Neural progenitor cell (in vitro differentiated cells): ENCODE results near the gene SPN. TPM values are rescaled to one million over a fixed set of nuclear protein-coding genes. Genes with fewer than 3 reads are reported as not detected.
"Not testable (repeated sequence)": the region's sequence is repeated elsewhere in the genome, so short reads cannot be mapped to it uniquely, and the experiment has no call there.

ENCODE experiments used
- DNase-seq: peaks from one replicate; pipeline ENCODE4 v3.0.0-alpha.2; 2016; ENCODE audit warnings: low spot score
- H2AFZ ChIP-seq: fragments of 200-600 bp; sonication (generic); replicated peaks from 2 replicates; pipeline ENCODE4 v1.6.1; 2016; ENCODE audit warnings: antibody characterized with exemption
- H3F3A ChIP-seq: fragments of 200-600 bp; sonication (generic); 2 replicates; pipeline ENCODE4 v1.6.1; 2016; ENCODE audit warnings: antibody characterized with exemption, low read depth
- H3K27ac ChIP-seq: fragments of 200-600 bp; sonication (generic); 2 replicates; pipeline ENCODE4 v1.5.1; 2016; ENCODE audit warnings: mild to moderate bottlenecking
- H3K27me3 ChIP-seq: fragments of 200-600 bp; sonication (generic); 2 replicates; pipeline ENCODE4 v1.6.1; 2016; ENCODE audit warnings: mild to moderate bottlenecking, moderate library complexity
- H3K36me3 ChIP-seq: fragments of 200-600 bp; sonication (generic); 2 replicates; pipeline ENCODE4 v1.5.1; 2016
- H3K4me1 ChIP-seq: fragments of 200-600 bp; sonication (generic); 2 replicates; pipeline ENCODE4 v1.6.1; 2016; ENCODE audit warnings: mixed run types
- H3K4me2 ChIP-seq: fragments of 200-600 bp; sonication (generic); 2 replicates; pipeline ENCODE4 v1.6.1; 2016
- H3K4me3 ChIP-seq: fragments of 200-600 bp; sonication (generic); 2 replicates; pipeline ENCODE4 v1.5.1; 2016
- H3K79me2 ChIP-seq: fragments of 200-600 bp; sonication (generic); 2 replicates; pipeline ENCODE4 v1.6.1; 2016; ENCODE audit warnings: low read depth
- H3K9ac ChIP-seq: fragments of 200-600 bp; sonication (generic); 2 replicates; pipeline ENCODE4 v1.6.1; 2016
- H3K9me3 ChIP-seq: fragments of 200-600 bp; sonication (generic); 2 replicates; pipeline ENCODE4 v1.5.1; 2016; ENCODE audit warnings: low read depth
- H4K20me1 ChIP-seq: fragments of 200-600 bp; sonication (generic); 2 replicates; pipeline ENCODE4 v1.6.1; 2016; ENCODE audit warnings: low read depth
- H3K27ac Mint-ChIP-seq: 3 replicates; pipeline ENCODE4 v1.8.0; 2021; ENCODE audit warnings: mixed read lengths
- H3K27me3 Mint-ChIP-seq: 2 replicates; pipeline ENCODE4 v1.8.0; 2022; ENCODE audit warnings: low read depth, mild to moderate bottlenecking, inconsistent platforms, moderate library complexity, mixed read lengths; ENCODE audit not compliant: insufficient read depth
- H3K36me3 Mint-ChIP-seq: 3 replicates; pipeline ENCODE4 v1.8.0; 2021; ENCODE audit warnings: mixed read lengths
- H3K4me1 Mint-ChIP-seq: 3 replicates; pipeline ENCODE4 v1.8.0; 2021; ENCODE audit warnings: mixed read lengths
- H3K4me3 Mint-ChIP-seq: 3 replicates; pipeline ENCODE4 v1.8.0; 2021; ENCODE audit warnings: mild to moderate bottlenecking, moderate library complexity, mixed read lengths
- H3K9me3 Mint-ChIP-seq: 3 replicates; pipeline ENCODE4 v1.8.0; 2020; ENCODE audit warnings: mixed read lengths
- CTCF ChIP-seq: fragments of 200-600 bp; sonication (generic); IDR thresholded peaks from 2 replicates; pipeline ENCODE4 v1.5.1; 2017; ENCODE audit warnings: antibody characterized with exemption, mild to moderate bottlenecking
- EZH2 ChIP-seq: fragments of 200-600 bp; sonication (generic); IDR thresholded peaks from 2 replicates; pipeline ENCODE4 v1.6.1; 2017; ENCODE audit warnings: antibody characterized with exemption, mild to moderate bottlenecking, moderate library complexity
- EZH2phosphoT487 ChIP-seq: fragments of 200-600 bp; sonication (generic); IDR thresholded peaks from 2 replicates; pipeline ENCODE4 v1.6.1; 2017; ENCODE audit warnings: antibody characterized with exemption
- total RNA-seq: library from RNA; depleted of rRNA; stranded (reverse); fragments of >200 nt; gene quantifications from 2 replicates; pipeline ENCODE4 v1.2.3, GENCODE V29; 2015; ENCODE audit warnings: low replicate concordance

The SPN gene
- total RNA-seq, 1 donor from 2014 or later: 0.02 TPM

- peaks cover 29% of the 10 kb centered on the region for H3K9me3 Mint-ChIP-seq
- DNase-seq: no peak
- Histone ChIP-seq H3K9ac (no peak overlapping the region), H3K4me1 (no peaks in the 10 kb centered on the region), H3K4me2 (no peak overlapping the region), H3F3A (peaks cover 16% of the 10 kb centered on the region), H2AFZ (no peak overlapping the region), H3K27ac (no peak overlapping the region), H3K79me2 (peaks cover 43% of the 10 kb centered on the region), H4K20me1 (peaks cover 5% of the 10 kb centered on the region), H3K9me3 (no peaks in the 10 kb centered on the region), H3K36me3 (no peaks in the 10 kb centered on the region), H3K27me3 (no peaks in the 10 kb centered on the region), H3K4me3 (no peak overlapping the region)
- H3K36me3 Mint-ChIP-seq: peaks cover 21% of the 10 kb centered on the region
- peaks cover 6% of the 10 kb centered on the region for H3K4me1 Mint-ChIP-seq
- H3K4me3 Mint-ChIP-seq: no peak overlapping the region
- TF ChIP-seq EZH2phosphoT487 (no peak), EZH2 (no peak), CTCF (no peak)
- no peak overlapping the region for H3K27ac Mint-ChIP-seq
- H3K27me3 Mint-ChIP-seq: peaks cover 14% of the 10 kb centered on the region
These were observed 31.5 kb downstream of the SPN start for GRCh38 chr16:29694384-29695195.

- H3K27ac ChIP-seq, H2AFZ ChIP-seq, H3K4me3 ChIP-seq, H3K4me1 Mint-ChIP-seq, H3K4me2 ChIP-seq, H3K9ac ChIP-seq, DNase-seq, H3K27me3 ChIP-seq, H3K9me3 ChIP-seq, H4K20me1 ChIP-seq, H3K4me1 ChIP-seq, H3K36me3 ChIP-seq, H3K4me3 Mint-ChIP-seq, H3K27ac Mint-ChIP-seq: not testable (repeated sequence)
- Mint-ChIP-seq H3K36me3 (peaks cover 14% of the 10 kb centered on the region), H3K27me3 (peaks cover 10% of the 10 kb centered on the region), H3K9me3 (peaks cover 21% of the 10 kb centered on the region)
- peaks cover 32% of the 10 kb centered on the region for H3K79me2 ChIP-seq
- peaks cover 20% of the 10 kb centered on the region for H3F3A ChIP-seq
These were observed 32.6 kb downstream of the SPN start for GRCh38 chr16:29695675-29696074.

GRCh38 chr16:29696881-29697331 is 33.9 kb downstream of the SPN start:
- Histone ChIP-seq H2AFZ (no peak overlapping the region), H3K4me2 (no peak overlapping the region), H3K4me3 (no peak overlapping the region), H3K9me3 (no peaks in the 10 kb centered on the region), H3K27me3 (no peaks in the 10 kb centered on the region), H4K20me1 (peaks cover 5% of the 10 kb centered on the region), H3K9ac (no peak overlapping the region), H3K27ac (no peak overlapping the region), H3K36me3 (no peaks in the 10 kb centered on the region), H3F3A (peaks cover 20% of the 10 kb centered on the region), H3K4me1 (no peaks in the 10 kb centered on the region), H3K79me2 (peaks cover 21% of the 10 kb centered on the region)
- peaks cover 17% of the 10 kb centered on the region for H3K9me3 Mint-ChIP-seq
- peaks cover 14% of the 10 kb centered on the region for H3K36me3 Mint-ChIP-seq
- DNase-seq: no peak
- peaks cover 5% of the 10 kb centered on the region for H3K27me3 Mint-ChIP-seq
- no peak overlapping the region for H3K4me3 Mint-ChIP-seq
- H3K27ac Mint-ChIP-seq: no peak overlapping the region
- peaks cover 7% of the 10 kb centered on the region for H3K4me1 Mint-ChIP-seq
- TF ChIP-seq CTCF: no peak
- TF ChIP-seq EZH2phosphoT487: no peak
- TF ChIP-seq EZH2: no peak

- TF ChIP-seq EZH2phosphoT487 (no peak), CTCF (no peak), EZH2 (no peak)
- no peak for DNase-seq
- peaks cover 17% of the 10 kb centered on the region for H3K9me3 Mint-ChIP-seq
- H3K27me3 ChIP-seq: no peaks in the 10 kb centered on the region
- H3K4me3 Mint-ChIP-seq: no peak overlapping the region
- peaks cover 7% of the 10 kb centered on the region for H3K4me1 Mint-ChIP-seq
- H3K9me3 ChIP-seq: no peaks in the 10 kb centered on the region
- H3F3A ChIP-seq: peaks cover 20% of the 10 kb centered on the region
- H3K27ac Mint-ChIP-seq: no peak overlapping the region
- H2AFZ ChIP-seq: no peak overlapping the region
- H3K27ac ChIP-seq: no peak overlapping the region
- H3K4me3 ChIP-seq: no peak overlapping the region
- H3K9ac ChIP-seq: no peak overlapping the region
- peaks cover 5% of the 10 kb centered on the region for H3K27me3 Mint-ChIP-seq
- no peaks in the 10 kb centered on the region for H3K4me1 ChIP-seq
- peaks cover 5% of the 10 kb centered on the region for H4K20me1 ChIP-seq
- H3K36me3 ChIP-seq: no peaks in the 10 kb centered on the region
- no peak overlapping the region for H3K4me2 ChIP-seq
- H3K36me3 Mint-ChIP-seq: peaks cover 14% of the 10 kb centered on the region
- peaks cover 16% of the 10 kb centered on the region for H3K79me2 ChIP-seq
These were observed 34.3 kb downstream of the SPN start for GRCh38 chr16:29697391-29697790.
